Hepatocyte (in vitro differentiated cells): ENCODE results near the gene GINS2. TPM values are rescaled to one million over a fixed set of nuclear protein-coding genes. Genes with fewer than 3 reads are reported as not detected.

Experiments used
- DNase-seq: peaks from one replicate; pipeline ENCODE4 v3.0.0-alpha.2; 2016; ENCODE audit warnings: low spot score
- H2AFZ ChIP-seq: fragments of 200-600 bp; sonication (generic); 2 replicates; pipeline ENCODE4 v1.6.0; 2016; ENCODE audit warnings: antibody characterized with exemption, mild to moderate bottlenecking
- H3K27ac ChIP-seq: fragments of 200-600 bp; sonication (generic); 2 replicates; pipeline ENCODE4 v1.5.1; 2016; ENCODE audit warnings: mild to moderate bottlenecking
- H3K27me3 ChIP-seq: fragments of 200-600 bp; sonication (generic); 2 replicates; pipeline ENCODE4 v1.6.1; 2016
- H3K36me3 ChIP-seq: fragments of 200-600 bp; sonication (generic); replicated peaks from 2 replicates; pipeline ENCODE4 v1.5.1; 2016; ENCODE audit warnings: low read depth; ENCODE audit not compliant: insufficient read depth
- H3K4me1 ChIP-seq: fragments of 200-600 bp; sonication (generic); 2 replicates; pipeline ENCODE4 v1.5.1; 2016; ENCODE audit warnings: mild to moderate bottlenecking, moderate library complexity; ENCODE audit not compliant: insufficient read depth
- H3K4me2 ChIP-seq: fragments of 200-600 bp; sonication (generic); 2 replicates; pipeline ENCODE4 v1.6.0; 2016
- H3K4me3 ChIP-seq: fragments of 200-600 bp; sonication (generic); 2 replicates; pipeline ENCODE4 v1.5.1; 2016; ENCODE audit warnings: mild to moderate bottlenecking
- H3K79me2 ChIP-seq: fragments of 200-600 bp; sonication (generic); 2 replicates; pipeline ENCODE4 v1.6.0; 2017; ENCODE audit warnings: mild to moderate bottlenecking
- H3K9me2 ChIP-seq: fragments of 200-600 bp; sonication (generic); replicated peaks from 2 replicates; pipeline ENCODE4 v1.6.0; 2017; ENCODE audit warnings: mild to moderate bottlenecking; ENCODE audit not compliant: insufficient read depth
- H3K9me3 ChIP-seq: fragments of 200-600 bp; sonication (generic); 2 replicates; pipeline ENCODE4 v1.5.1; 2016; ENCODE audit warnings: low read depth, mild to moderate bottlenecking
- H4K20me1 ChIP-seq: fragments of 200-600 bp; sonication (generic); 2 replicates; pipeline ENCODE4 v1.6.0; 2016; ENCODE audit warnings: mild to moderate bottlenecking; ENCODE audit not compliant: insufficient read depth, poor library complexity, severe bottlenecking
- EZH2 ChIP-seq: fragments of 200-600 bp; sonication (generic); IDR thresholded peaks from 2 replicates; pipeline ENCODE4 v1.6.1; 2016; ENCODE audit warnings: antibody characterized with exemption, mild to moderate bottlenecking, borderline replicate concordance
- EZH2phosphoT487 ChIP-seq: fragments of 200-600 bp; sonication (generic); IDR thresholded peaks from one replicate; pipeline ENCODE4 v1.6.1; 2018; ENCODE audit warnings: antibody characterized with exemption, mild to moderate bottlenecking, low read depth, moderate library complexity; ENCODE audit not compliant: unreplicated experiment, severe bottlenecking
- WGBS: methylation state at CpG from one replicate; pipeline ENCODE4 v1.1.6; 2016; ENCODE audit warnings: low lambda C conversion rate; ENCODE audit errors: missing lambda C conversion rate; 5-methylcytosine and 5-hydroxymethylcytosine counted together
- polyA plus RNA-seq: library from polyadenylated mRNA; unstranded; fragments of >200 nt; fragmentation: Nextera tagmentation; extraction: Ambion mirVana; gene quantifications from 2 replicates; pipeline ENCODE4 v1.2.1, GENCODE V29; 2016
- total RNA-seq: library from RNA; depleted of rRNA; stranded (reverse); fragments of >200 nt; gene quantifications from 2 replicates; pipeline ENCODE4 v1.2.3, GENCODE V29; 2014
- TF ChIP-seq, protein P1 (sequence below): fragments of 200-600 bp; sonication (generic); IDR thresholded peaks from 2 replicates; pipeline ENCODE4 v1.5.1; 2016; ENCODE audit warnings: antibody characterized with exemption, mild to moderate bottlenecking; ENCODE audit not compliant: poor library complexity

The GINS2 gene
- total and polyA plus RNA-seq, 2 experiments from 2014 or later, result 6.3 to 7.5 TPM

DNA sequence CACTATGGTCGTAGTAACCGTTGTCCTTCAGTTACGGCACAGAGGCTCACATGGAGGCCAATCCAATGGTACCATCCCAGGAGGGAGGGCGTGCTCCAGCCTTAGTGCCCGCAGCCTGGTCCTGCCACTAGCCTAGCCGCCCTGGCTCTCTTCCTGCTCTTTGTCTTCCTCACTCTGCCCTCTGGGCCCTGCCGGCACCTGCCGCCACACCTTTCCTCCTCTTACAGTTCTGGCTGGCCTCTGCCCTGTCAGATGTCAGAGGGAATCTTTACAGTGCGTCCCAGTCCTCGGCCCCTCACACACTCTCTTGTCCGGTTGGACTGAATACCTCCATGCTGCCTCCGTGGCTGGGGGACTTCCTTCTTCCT, 23.4 kb downstream of the GINS2 start:
- Histone ChIP-seq H3K9me2 (no peaks in the 10 kb centered on the region), H3K9me3 (no peaks in the 10 kb centered on the region), H4K20me1 (peaks cover 6% of the 10 kb centered on the region), H3K27me3 (no peaks in the 10 kb centered on the region), H3K4me2 (no peak overlapping the region), H3K36me3 (no peaks in the 10 kb centered on the region), H3K27ac (no peak overlapping the region), H3K79me2 (no peaks in the 10 kb centered on the region), H3K4me3 (no peak overlapping the region), H2AFZ (no peak overlapping the region), H3K4me1 (no peaks in the 10 kb centered on the region)
- 96% methylated on average over 12 of the region's 12 CpGs for WGBS
- TF ChIP-seq EZH2phosphoT487 (no peak), EZH2 (no peak)
- TF ChIP-seq, protein P1, sequence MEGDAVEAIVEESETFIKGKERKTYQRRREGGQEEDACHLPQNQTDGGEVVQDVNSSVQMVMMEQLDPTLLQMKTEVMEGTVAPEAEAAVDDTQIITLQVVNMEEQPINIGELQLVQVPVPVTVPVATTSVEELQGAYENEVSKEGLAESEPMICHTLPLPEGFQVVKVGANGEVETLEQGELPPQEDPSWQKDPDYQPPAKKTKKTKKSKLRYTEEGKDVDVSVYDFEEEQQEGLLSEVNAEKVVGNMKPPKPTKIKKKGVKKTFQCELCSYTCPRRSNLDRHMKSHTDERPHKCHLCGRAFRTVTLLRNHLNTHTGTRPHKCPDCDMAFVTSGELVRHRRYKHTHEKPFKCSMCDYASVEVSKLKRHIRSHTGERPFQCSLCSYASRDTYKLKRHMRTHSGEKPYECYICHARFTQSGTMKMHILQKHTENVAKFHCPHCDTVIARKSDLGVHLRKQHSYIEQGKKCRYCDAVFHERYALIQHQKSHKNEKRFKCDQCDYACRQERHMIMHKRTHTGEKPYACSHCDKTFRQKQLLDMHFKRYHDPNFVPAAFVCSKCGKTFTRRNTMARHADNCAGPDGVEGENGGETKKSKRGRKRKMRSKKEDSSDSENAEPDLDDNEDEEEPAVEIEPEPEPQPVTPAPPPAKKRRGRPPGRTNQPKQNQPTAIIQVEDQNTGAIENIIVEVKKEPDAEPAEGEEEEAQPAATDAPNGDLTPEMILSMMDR, result no peak
- DNase-seq, result no peak

DNA sequence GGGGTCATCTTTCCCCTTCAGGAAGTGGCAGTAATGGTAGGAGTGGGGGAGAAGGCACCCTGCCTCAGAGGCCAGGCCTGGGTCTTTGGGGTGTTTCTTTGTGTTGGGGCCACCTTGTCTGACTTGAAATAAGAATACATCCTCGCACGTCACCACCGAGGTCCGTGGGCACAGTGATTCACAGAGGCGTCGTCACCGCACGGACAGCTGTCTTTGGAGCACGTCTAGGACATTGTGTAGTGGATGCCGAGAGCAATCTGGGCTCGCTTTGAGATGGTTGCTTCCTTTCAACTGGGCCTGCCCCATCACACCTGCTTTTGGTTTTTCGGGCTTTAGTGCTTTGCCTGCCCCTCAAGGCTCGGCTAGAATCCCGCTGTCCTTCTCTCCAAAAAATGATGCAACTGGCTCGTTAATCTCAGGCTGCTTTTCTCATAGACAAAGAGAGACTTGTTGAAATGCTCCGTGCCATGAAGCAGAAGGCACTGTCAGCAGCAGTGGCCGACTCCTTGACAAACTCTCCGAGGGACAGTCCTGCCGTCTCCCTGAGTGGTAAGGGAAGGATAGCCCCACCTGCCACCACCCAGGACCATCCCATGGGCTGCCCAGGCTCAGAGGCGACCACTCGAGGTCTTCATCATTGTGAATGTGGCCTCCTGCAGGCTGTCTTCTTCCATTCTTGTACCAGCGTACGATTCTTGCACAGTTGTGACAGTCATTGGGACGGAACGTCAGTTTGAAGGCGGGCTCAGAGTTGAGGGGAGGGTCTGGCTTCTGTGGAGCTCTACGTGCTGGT, 24.0 kb downstream of the GINS2 start:
- H3K36me3 ChIP-seq, result no peaks in the 10 kb centered on the region

DNA sequence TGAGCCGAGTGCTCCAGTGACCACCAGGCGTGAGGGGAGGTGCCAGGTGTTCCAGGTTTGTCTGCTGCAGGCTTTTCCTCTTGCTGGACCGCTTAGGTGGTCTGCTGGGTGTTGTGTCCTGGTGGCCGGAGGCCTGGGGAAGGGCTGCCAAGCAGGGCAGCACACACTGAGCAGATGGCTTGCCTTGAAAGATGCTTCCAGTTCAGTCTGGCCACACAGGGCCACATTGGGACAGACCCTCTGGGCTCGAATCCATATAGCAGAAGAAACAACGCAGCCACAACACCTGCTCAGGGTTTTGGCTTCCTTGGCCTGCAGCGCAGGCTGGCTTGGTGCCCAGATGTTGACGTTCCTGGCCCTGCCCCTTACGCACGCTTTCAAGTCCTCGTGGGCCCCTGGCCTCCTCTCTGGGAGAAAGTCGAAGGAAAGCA, 24.8 kb downstream of the GINS2 start:
- no peak for DNase-seq
- Histone ChIP-seq H2AFZ (no peak overlapping the region), H3K4me1 (no peaks in the 10 kb centered on the region), H3K79me2 (no peaks in the 10 kb centered on the region), H3K9me2 (no peaks in the 10 kb centered on the region), H3K27ac (no peak overlapping the region), H3K4me3 (no peak overlapping the region), H3K4me2 (no peak overlapping the region), H3K27me3 (no peaks in the 10 kb centered on the region), H4K20me1 (peaks cover 6% of the 10 kb centered on the region), H3K9me3 (no peaks in the 10 kb centered on the region), H3K36me3 (no peaks in the 10 kb centered on the region)
- 92% methylated on average over 12 of the region's 12 CpGs for WGBS
- TF ChIP-seq, protein P1, result no peak
- TF ChIP-seq EZH2phosphoT487, result no peak
- TF ChIP-seq EZH2, result no peak

More for the DNA sequence above, 24.0 kb downstream of the GINS2 start:
- Histone ChIP-seq H3K79me2 (no peaks in the 10 kb centered on the region), H2AFZ (no peak overlapping the region), H3K4me3 (no peak overlapping the region), H3K27me3 (no peaks in the 10 kb centered on the region), H4K20me1 (peaks cover 6% of the 10 kb centered on the region), H3K9me2 (no peaks in the 10 kb centered on the region), H3K4me2 (no peak overlapping the region), H3K4me1 (no peaks in the 10 kb centered on the region), H3K9me3 (no peaks in the 10 kb centered on the region), H3K27ac (no peak overlapping the region)
- TF ChIP-seq EZH2phosphoT487 (no peak), EZH2 (no peak)
- TF ChIP-seq, protein P1, result no peak
- 93% methylated on average over 27 of the region's 27 CpGs for WGBS
- DNase-seq, result no peak
